NOMO-1 treated with DMSO at 0.1 percent for 48 hours (cell line): ENCODE measurements around the gene CEACAM18.
"Not testable (repeated sequence)": the region's sequence is repeated elsewhere in the genome, so short reads cannot be mapped to it uniquely, and the experiment has no call there.

Experiments
- DNase-seq: peaks from one replicate; lab custom pipeline; 2025; ENCODE audit not compliant: unreplicated experiment; lab: John Stamatoyannopoulos, UW

Gene CEACAM18

DNA sequence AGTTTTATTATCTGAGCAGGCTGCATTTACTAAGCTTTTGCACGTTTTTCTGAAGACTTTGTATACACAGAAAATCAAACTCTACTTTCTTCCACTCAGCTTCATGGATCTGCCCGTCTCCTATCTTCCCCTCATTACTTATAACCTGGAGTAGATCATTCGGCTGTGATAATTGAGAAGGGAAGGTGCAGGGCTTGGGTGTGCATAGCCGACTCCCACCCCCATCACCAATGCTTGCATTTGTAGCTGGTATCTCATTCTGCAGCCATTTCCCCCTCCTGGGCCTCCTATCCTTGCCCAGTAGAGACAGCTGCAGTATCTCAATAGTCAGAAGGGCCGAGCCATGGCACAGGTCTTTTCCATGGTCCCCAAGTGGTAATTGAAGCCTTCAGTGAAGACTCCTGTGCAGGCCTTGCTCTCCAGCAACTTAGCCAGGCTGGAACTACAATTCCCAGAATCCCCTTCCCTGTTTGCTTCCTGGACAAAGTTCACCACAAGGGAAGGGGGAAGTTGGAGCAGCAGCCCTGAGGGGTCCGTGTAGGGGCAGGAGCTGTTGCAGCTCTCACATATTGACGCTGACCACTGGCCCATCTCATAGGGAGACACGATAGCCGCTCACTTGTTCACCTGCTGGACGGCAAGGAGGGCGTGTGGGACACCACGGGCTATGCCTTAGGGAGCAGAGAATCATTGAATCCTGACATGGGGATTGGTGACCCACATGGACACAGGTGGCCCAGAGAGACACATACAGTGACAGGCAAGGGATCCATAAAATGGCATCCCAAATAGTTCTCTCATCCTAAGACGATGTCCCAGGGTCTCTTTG lies 18.0 kb upstream of the CEACAM18 start:
- DNase-seq, result peak; percentile 77

DNA sequence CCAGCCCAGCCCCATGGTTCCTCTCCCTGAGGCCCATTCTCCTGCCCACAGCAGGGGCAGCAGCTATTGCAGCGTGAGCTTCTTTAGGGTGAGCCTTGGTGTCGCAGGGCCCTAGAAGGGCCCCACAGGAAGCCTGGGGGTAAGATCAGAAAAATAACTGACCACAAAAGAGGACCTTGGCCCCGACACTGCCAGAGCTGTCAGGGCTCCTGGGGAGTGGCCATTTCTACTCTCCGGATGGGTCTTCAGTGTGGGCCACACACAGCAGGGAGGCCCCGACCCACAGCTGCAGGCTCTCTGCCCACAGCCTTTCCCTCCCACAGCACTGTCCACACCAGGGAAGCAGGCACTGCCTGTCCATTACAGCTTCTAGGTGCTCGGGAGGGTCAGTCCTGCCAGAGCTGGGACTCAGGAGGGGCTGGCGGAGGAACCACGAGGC lies 16.6 kb upstream of the CEACAM18 start:
- peak; percentile 36 for DNase-seq

DNA sequence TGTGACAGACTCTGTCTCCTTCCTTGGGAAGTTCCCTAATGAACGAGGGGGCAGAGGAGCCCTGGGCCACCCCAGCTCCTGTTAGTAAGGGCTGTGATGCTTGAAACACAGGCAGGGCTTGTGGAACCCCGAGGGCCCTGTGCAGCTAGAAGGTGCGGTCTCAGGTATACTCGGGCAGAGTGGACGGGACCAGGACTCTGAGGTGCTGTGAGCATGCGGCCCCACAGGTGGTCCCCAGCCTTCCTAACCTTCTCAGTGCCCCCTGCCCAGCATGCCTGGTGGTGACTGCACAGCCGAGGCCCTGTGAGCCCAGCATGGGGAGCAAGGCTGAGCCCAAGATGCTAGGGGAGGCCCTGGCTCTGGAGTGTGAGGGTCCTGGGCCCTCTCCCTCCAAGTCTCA lies 16.1 kb upstream of the CEACAM18 start:
- no peak for DNase-seq

DNA sequence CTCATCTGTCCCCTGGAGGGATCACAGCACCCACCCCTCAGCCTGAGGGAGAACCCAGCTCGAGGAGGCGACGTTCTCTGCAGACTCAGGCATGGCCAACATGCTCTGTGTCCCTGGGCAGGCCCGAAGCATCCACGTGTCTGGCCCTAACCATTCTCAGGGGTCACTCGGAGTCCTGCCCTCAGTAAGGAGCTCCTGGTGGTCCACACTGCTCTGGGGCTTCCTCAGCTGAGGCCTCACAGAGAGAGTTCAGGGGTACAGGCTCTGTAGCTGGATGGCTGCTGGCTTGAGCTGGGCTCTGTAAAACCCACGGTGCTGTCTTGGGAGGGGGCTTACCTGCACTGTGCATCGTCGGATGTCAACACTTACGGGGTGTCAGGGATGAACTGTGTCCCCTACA lies 15.7 kb upstream of the CEACAM18 start:
- no peak for DNase-seq

DNA sequence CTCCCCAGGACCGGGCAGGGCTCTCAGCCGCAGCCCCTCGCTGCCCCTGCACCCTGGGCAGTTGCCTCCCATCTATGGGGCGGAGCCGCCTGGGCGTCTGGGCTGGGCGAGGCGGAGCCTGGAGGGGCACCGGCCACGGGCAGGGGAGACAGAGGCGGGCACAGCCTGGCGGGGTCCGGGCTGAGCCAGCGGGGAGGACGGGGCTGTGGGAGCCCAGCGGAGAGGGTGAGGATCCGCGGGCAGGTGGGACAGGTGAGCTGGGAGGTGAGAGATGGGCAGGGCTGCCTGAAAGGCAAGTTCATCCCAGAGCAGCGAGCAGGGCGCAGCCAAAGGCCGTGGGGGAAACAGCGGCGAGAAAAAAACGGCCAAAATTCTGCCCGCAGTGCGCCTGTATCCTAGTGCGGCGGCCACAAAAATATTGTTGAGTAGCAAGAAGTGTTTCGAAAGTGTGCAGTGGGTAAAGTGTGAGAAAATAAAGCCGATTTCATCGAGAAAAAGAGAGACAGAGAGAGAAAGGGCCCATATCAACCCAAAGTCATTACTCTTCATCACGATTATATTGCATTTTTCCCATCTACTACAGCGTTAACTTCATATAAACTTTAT lies 14.3 kb upstream of the CEACAM18 start:
- DNase-seq, result not testable (repeated sequence)

DNA sequence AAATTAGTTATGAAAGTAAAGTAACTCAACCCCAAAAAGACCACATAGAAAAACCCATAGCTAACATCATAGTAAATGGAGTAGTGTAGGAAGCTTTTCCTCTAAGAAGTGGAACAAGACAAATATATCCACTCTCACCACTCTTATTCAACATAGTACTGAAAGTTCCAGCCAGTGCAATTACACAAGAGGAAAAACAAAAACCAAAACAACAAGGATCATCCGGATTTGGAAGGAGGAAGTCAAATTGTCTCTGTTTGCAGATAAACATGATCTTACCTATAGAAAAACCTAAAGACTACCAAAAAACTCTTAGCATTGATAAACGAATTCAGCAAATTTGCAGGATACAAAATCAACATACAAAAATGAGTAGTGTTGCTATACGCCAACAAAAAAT lies 11.6 kb upstream of the CEACAM18 start:
- DNase-seq, result no peak

DNA sequence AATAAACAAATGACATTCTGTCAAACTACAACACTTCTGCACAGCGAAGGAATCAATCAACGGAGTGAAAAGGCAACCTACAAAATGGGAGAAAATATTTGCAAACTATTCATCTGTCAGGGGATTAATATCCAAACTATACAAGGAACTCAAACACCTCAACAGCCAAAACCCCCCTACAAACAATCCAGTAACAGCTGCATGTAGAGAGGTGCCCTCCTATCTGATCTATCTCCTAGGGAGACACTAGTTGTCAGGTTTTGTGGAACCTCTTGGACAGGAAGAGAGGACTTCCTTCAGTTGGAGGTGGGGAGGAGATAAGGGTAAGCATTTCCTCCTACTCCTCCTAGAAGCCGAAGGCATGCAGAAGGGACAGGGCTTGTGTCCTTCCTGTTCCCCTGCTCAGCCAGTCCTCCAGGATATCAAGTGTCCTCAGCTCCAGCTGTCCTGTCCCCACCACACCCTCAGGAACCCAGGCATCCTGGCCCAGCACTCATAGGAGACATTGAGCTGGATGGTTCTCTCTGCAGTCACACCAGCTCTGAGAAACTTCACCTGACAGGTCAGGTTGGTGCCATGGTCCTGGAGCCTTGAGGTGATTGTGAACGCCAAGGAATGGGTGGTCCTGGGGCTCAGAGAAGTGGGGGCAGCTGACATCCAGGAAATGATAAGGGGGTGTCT lies 10.3 kb upstream of the CEACAM18 start:
- peak; percentile 23 for DNase-seq

DNA sequence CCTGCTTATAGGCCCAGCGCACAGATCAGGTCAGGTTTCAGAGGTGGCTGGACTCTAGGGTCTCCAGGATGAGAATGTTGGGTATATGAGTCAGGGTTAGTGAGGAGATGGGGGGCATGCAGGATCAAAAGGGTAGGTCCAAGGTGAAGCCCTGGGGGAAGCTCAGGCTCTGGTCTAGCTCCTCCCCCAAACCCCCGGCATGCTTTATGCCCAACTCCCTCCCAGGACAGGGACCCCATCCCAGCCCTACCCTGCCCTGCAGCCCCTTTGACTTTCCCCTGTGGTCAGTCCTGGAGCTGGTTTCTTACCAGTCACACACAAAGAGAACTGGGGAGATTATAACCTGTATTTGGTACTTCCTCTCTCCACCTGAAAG lies 9.8 kb upstream of the CEACAM18 start:
- no peak for DNase-seq

DNA sequence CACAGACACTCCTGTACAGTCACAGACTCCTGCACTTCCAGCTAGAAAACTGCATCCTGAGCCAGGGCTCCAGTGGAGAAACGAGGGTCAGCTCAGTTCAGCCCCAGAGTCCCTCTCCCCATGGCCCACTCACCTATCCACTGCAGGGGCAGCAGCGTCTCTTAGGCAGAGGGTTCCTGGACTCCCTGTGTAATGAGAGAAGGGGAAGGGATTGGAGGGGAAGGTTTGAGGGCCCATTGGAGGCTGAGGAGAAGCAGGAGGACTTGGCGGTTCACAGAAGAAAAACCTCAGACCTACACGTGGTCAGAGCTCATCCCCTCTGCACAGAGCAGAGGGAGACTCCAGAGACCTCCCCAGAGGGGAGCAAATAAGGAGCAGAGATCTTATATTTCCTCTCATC lies 9.2 kb upstream of the CEACAM18 start:
- no peak for DNase-seq

DNA sequence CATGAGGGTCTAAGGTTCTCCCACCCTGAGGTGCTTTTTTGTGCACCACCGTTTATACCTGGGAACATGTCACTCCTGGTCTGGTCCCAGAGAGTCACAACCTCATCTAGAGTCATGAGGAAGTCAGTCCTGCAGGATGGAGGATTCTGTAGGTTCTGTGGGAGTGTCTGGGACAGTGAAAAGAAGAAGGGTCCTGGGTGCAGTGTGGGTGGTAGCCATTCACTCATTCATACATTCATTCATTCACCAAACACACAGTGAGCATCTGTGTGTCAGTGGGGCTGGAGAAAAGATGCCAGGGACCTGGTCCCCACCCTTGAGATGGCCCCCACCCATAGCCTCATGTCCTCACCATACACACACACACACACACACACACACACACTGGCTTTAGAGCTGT lies 8.7 kb upstream of the CEACAM18 start:
- no peak for DNase-seq

DNA sequence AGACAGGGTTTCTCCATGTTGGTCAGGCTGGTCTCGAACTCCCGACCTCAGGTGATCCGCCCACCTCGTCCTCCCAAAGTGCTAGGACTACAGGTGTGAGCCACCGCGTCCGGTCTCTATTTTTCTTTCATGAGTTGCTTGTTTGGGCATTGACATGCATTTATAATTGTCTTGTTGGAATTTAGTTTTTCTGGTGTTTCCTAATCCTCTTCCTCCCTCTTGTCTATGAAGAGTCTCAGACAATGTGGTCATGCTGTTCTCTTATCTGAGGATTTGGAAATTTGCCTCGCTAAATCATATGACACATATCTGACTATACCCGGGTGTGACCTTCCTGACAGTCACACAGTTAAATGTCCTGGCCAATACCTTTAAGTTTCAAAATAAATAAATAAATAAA lies 7.4 kb upstream of the CEACAM18 start:
- DNase-seq, result no peak

DNA sequence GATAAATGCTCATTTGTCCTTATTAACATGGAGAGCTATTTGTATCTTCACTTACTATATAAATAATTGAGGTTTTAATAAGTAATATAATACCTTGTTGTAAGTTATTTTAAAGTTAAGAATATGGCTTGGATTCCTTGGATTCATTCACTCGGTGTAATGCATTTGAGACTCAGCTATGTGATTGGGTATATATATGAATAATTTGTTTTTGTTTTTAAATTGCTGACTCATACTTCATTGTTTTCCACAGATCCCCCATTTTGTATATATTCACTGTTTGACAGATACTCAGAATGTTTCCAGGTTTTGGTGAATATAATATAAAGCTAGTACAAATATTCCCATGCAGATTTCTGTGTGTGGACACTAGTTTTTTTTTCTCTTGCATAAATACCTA lies 6.8 kb upstream of the CEACAM18 start:
- DNase-seq, result no peak

DNA sequence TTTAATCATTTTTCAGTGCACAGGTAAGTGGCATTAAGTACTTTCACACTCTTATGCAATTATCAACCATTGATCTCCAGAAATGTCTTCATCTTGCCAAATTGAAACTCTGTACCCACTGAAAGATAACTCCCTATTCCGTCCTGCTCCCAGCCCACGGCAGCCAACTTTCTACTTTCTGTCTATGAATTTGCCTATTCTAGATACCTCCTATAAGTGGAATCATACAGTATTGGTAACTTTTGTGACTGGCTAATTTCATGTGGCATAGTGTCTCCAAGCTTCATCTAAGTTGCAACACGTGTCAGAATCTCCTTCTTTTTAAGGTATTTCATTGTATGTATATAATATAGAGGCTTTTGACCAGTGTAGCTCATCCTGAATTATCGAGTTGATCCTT lies 5.7 kb upstream of the CEACAM18 start:
- no peak for DNase-seq

DNA sequence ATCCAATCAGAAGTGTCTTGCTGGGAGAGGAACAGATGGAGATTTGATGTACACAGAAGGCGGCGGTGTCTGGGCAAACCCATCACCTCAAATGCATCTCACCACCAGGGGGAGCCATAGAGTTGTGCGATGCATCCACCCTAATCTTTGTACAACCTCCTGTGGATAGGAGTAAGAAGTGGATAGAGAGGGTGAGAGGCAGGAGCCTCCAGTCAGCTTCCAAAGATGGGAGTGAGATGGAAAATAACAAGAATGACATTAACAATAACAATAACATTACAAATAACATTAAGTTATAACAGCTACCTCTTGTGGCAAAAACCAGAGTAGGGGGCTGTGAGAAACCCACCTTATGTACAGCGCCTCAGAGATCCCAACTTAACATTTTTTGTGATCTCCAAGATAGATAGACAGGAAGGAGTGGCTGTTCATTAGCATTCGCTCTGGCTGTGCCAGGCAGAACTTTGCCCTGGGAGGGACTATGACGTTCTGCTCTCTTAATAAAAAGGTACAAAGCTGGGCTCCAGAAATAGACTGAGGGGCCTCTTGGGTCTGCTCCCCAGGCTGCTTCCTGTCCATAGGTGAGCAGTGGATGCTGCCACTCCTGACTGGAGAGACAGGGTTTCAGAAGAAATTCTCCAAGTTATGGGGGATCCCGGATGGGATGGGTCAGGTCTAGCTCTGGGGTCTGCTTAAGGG lies 5.2 kb upstream of the CEACAM18 start:
- DNase-seq, result peak; percentile 67

DNA sequence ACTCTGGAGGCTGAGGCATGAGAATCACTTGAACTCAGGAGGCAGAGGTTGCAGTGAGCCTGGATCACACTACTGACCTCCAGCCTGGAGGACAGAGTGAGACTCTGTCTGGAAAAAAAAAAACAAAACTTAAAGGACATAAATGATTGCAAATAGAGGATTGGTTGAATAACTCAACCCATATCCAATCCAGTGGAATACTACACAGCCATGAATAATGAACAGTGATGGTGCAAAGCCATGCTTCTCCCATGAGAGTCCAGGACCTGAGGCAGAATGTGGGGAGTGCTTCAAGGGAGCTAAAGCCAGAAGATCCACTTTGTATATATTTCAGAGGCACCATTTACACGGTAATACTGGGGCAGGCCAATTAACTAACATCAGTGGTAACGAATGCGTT lies 2.2 kb upstream of the CEACAM18 start:
- no peak for DNase-seq

DNA sequence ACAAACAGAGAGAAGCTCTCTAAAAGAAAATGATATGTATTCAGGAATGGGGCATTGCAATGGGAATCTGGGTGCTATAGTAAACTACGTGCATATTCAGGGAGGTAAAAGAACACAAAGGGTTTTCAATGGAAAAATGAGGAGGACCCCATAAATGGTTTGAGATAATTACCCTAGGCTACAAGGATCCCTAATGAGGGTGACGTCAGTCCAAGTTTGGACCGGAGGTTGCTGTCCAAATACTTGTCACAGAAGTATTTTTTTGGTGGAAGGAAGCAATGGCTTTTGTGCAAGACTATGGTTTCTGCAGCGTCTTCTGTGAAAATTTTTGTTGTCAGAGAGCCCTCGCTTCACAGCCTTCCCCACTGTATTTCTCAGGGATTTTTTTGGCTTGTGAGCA lies 995 bp upstream of the CEACAM18 start:
- DNase-seq, result no peak

DNA sequence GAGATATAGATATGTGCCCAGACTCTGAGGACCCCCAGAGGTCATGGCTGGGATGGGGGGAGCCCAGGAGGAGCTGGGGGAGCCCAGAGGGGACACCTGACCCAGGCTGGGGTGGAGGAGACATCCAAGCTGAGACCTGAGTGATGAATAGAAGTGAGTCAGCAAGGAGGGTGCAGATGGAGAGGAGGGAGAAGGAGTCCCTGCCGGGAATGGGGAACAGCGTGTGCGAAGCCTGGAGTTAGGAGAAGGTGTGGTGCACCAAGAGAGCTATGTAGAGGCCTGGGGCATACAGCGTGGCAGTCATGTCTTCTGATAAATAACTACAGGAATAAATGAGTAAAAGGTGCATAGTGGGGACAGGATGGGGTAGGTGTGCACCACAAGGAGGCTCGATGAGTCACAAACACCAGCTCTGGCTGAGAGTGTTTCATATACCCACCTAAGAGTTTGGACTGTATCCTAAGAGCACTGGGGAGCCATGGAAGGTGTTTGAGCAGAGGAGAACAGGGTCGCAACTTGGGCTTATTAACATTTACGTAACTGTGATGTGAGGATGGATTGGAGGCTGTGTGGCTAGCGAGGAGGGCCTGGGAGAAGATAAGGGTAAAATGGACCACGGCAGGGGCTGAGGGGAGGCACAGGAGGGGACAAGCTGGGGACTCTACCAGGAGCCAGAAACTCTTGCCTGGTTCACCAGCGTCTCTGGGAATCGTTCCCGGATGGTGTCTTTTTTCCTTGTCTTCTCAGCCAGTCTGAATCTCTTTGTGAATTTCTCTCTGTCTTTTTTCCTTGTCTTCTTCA lies 1.4 kb downstream of the CEACAM18 start:
- DNase-seq, result no peak

DNA sequence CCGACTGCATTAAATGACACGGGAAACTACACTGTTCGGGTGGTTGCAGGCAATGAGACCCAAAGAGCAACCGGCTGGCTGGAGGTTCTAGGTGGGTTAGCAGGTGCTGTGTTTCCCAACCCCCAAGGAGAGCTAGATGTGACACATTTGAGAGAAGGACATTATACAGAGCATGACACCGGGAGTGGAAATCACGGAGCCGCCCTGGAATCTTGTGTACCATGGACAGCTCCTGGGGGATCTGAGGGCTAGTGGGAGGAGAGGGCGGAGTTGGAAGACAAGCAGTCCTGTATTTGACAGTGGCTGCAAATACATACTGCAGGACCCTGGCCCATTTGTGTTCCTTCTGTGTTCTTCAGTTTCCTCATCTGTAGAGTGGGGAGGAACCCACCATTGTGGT lies 2.3 kb downstream of the CEACAM18 start:
- DNase-seq, result peak; percentile 1

DNA sequence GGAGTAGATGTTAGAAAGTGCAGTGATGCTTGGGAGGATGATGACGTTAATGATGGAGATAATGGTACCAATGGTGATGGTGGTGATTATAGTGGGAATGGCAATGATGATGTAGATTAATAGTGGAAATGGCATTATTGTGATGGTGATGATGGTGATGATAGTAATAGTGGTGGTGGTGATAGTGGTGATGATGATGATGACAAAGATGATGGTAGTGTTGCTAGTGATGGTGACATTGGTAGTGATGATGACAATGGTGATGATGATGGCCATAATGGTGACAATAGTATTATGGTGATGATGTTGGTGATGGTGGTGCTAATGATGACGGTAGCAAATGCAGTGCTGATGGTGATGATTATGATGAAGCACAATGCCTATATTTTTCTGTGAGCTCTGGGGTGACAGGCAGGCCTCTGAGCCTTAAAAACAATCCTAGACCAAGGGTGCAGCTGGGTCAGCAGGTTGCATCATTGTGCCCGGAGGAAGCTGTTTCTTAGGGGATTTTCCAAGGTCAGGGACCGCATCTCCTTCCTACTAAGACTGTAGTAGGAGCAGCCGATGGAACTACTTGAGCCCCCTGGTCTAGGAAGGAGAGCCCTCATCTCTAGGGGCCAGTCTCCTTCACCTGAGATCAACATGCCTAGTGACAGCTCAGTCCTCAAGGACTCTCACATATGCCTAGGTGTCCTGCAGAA lies 7.8 kb downstream of the CEACAM18 start:
- DNase-seq, result no peak

DNA sequence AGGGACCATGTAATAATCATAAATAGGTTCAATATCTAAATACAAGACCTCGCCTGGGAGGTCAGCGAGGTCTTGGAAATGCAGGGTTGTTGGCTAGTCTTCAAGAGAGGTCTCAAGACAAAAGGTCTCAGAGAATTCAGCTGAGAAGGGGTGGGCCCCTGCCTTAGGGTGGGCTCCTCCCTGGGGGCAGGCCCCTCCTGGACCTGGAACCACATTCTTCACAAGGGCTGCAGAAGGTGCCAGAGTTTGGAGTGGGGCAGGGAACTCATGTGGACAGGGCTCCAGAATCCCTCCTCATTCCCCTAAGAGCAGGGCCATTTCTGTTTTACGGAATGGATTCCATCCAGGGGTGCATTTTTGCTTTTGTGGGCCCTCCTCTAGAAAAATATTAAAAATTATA lies 10.2 kb downstream of the CEACAM18 start:
- no peak for DNase-seq
